ENCODE data around the gene SH2B3.
A peak's percentile ranks its signal among the peaks of the same experiment; 100 is the strongest.

Gene SH2B3

GRCh38 chr12:111362687-111363475 is 42.8 kb upstream of the SH2B3 start:
- TF ChIP-seq, protein P1, sequence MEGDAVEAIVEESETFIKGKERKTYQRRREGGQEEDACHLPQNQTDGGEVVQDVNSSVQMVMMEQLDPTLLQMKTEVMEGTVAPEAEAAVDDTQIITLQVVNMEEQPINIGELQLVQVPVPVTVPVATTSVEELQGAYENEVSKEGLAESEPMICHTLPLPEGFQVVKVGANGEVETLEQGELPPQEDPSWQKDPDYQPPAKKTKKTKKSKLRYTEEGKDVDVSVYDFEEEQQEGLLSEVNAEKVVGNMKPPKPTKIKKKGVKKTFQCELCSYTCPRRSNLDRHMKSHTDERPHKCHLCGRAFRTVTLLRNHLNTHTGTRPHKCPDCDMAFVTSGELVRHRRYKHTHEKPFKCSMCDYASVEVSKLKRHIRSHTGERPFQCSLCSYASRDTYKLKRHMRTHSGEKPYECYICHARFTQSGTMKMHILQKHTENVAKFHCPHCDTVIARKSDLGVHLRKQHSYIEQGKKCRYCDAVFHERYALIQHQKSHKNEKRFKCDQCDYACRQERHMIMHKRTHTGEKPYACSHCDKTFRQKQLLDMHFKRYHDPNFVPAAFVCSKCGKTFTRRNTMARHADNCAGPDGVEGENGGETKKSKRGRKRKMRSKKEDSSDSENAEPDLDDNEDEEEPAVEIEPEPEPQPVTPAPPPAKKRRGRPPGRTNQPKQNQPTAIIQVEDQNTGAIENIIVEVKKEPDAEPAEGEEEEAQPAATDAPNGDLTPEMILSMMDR (IDR thresholded peaks at IDR 0.05; ENCODE audit: low read depth, low read length): no peak
- no peak overlapping the region for H3K4me3 ChIP-seq (ENCODE audit: low read depth, low read length)

- H3K4me3 ChIP-seq (ENCODE audit: low read depth, low read length): no peak overlapping the region
- TF ChIP-seq, protein P1 (IDR thresholded peaks at IDR 0.05; ENCODE audit: low read depth, low read length): no peak
Observed at GRCh38 chr12:111363578-111363977, 42.1 kb upstream of the SH2B3 start.

DNA sequence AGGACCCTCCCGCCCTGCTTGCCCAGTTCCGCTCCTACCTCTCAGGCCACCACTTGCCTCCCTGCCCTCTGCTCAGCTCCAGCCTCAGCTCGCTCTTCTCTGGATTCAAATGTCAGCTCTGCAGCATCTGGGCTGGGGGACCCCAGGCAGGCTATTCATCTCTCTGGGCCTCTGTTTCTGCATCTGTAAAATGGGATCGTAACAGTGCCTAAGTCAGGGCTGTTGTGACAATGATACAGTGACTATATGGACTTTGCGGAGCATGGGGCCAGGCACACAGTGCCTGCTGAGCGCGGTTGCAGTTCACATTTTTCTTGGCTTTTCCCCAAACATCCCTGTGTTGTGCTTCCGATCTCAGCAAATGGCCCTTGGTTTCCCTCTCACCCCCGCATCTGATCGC is 39.6 kb upstream of the SH2B3 start:
- TF ChIP-seq, protein P1 (IDR thresholded peaks at IDR 0.05; ENCODE audit: low read depth, low read length): no peak
- H3K4me3 ChIP-seq (ENCODE audit: low read depth, low read length): no peak overlapping the region

DNA sequence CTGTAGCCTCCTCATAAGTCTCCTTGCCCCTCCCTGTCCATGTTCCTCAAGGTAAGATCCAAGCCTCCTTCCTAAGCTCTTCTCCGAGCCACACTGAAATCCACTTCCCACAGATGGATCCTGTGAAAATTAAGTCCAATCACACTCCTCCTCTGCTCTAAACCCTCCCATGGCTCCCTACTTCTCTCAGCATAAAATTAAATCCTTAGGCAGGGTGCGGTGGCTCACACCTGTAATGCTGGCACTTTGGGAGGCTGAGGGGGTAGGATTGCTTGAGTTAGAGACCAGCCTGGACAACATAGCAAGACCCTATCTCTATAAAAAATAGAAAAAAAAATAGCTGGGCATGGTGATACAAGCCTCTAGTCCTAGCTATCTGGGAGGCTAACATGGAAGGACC is 39.1 kb upstream of the SH2B3 start:
- TF ChIP-seq, protein P1 (IDR thresholded peaks at IDR 0.05; ENCODE audit: low read depth, low read length): no peak
- no peak overlapping the region for H3K4me3 ChIP-seq (ENCODE audit: low read depth, low read length)

GRCh38 chr12:111367661-111368221 is 38.0 kb upstream of the SH2B3 start:
- TF ChIP-seq, protein P1 (IDR thresholded peaks at IDR 0.05; ENCODE audit: low read depth, low read length): no peak
- peak overlapping the region; percentile 74 for H3K4me3 ChIP-seq (ENCODE audit: low read depth, low read length)

DNA sequence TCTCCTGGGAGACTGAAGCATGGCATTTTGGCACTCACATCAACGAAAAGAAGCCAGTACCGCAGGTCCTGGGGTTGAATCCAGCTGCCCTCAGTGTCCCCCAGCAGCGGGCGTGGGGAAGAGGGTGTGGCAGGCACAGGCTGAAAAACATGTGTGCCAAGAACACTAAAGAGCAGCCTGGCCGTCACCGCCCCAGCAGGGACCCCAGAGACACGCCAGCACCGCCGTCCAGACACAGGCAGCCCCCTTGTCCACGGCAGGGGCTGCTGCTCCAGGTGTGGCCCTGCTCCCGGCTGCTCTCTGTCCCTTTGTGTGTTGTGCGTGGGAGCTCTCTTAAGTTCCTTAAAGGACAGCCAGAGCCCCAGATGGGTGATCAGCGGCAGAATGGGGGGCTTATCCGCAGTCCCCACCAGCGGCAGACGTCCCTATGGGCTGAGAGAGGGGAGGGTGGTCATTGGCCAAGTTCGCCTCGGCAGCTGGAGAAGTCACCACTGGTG is 37.4 kb upstream of the SH2B3 start:
- H3K4me3 ChIP-seq (ENCODE audit: low read depth, low read length): peak overlapping the region; percentile 74
- TF ChIP-seq, protein P1 (IDR thresholded peaks at IDR 0.05; ENCODE audit: low read depth, low read length): no peak

Data from WI38 (cell line).